Cardiac muscle cell (in vitro differentiated cells and primary cell): ENCODE results near the gene TMEM132D. TPM values are rescaled to one million over a fixed set of nuclear protein-coding genes. Genes with fewer than 3 reads are reported as not detected.

Experiments used
- DNase-seq, 2 donors: peaks; one replicate each; pipeline versions ENCODE4 v3.0.0 to v3.0.0-alpha.2; 2010 to 2017; ENCODE audit warnings: low read depth in 1 of 2, low spot score in 1 of 2
- H3K27ac ChIP-seq: fragments of 200-600 bp; sonication (generic); 2 replicates; pipeline ENCODE4 v1.5.1; 2016
- H3K27me3 ChIP-seq: fragments of 200-600 bp; sonication (generic); 2 replicates; pipeline ENCODE4 v1.6.0; 2016; ENCODE audit warnings: control low read depth
- H3K36me3 ChIP-seq: fragments of 200-600 bp; sonication (generic); 2 replicates; pipeline ENCODE4 v1.5.1; 2016; ENCODE audit warnings: control low read depth
- H3K4me1 ChIP-seq: fragments of 200-600 bp; sonication (generic); 2 replicates; pipeline ENCODE4 v1.8.1; 2017; ENCODE audit warnings: low read depth, mild to moderate bottlenecking, mixed run types
- H3K4me3 ChIP-seq: fragments of 200-600 bp; sonication (generic); 2 replicates; pipeline ENCODE4 v1.5.1; 2016; ENCODE audit warnings: mild to moderate bottlenecking
- H3K9me3 ChIP-seq: fragments of 200-600 bp; sonication (generic); 2 replicates; pipeline ENCODE4 v1.5.1; 2017; ENCODE audit warnings: low read depth, mild to moderate bottlenecking, control low read depth
- polyA plus RNA-seq: library from polyadenylated mRNA; unstranded; fragments of >200 nt; fragmentation: Nextera tagmentation; extraction: Ambion mirVana; gene quantifications from 2 replicates; pipeline ENCODE4 v1.2.1, GENCODE V29; 2016
- total RNA-seq: library from RNA; depleted of rRNA; stranded (reverse); fragments of >200 nt; gene quantifications from 2 replicates; pipeline ENCODE4 v1.2.3, GENCODE V29; 2016
- TF ChIP-seq, protein P1 (sequence below): IDR thresholded peaks from 2 replicates; pipeline ENCODE4 v1.5.1; 2012; ENCODE audit warnings: low read depth, mild to moderate bottlenecking, low read length

TMEM132D gene
- total and polyA plus RNA-seq, 2 experiments from 2014 or later = 0.03 TPM; not detected in 1

DNA sequence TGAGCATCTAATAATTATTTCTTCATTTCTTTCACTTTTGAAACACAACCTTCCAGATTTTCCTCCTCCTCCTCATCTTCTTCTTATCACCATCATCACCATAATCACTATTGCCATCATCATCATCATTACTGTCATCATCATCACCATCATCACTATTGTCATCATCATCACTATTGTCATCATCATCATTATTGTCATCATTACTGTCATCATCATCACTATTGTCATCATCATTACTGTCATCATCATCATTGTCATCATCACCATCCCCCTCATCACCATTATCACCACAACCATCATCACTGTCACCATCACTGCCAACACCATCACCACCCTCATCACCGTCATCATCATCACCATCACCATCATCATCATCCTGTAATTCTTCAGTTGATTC is 400.0 kb downstream of the TMEM132D start:
- no peak overlapping the region for H3K27ac ChIP-seq
- peaks cover 2% of the 10 kb centered on the region for H3K27me3 ChIP-seq
- TF ChIP-seq, protein P1, sequence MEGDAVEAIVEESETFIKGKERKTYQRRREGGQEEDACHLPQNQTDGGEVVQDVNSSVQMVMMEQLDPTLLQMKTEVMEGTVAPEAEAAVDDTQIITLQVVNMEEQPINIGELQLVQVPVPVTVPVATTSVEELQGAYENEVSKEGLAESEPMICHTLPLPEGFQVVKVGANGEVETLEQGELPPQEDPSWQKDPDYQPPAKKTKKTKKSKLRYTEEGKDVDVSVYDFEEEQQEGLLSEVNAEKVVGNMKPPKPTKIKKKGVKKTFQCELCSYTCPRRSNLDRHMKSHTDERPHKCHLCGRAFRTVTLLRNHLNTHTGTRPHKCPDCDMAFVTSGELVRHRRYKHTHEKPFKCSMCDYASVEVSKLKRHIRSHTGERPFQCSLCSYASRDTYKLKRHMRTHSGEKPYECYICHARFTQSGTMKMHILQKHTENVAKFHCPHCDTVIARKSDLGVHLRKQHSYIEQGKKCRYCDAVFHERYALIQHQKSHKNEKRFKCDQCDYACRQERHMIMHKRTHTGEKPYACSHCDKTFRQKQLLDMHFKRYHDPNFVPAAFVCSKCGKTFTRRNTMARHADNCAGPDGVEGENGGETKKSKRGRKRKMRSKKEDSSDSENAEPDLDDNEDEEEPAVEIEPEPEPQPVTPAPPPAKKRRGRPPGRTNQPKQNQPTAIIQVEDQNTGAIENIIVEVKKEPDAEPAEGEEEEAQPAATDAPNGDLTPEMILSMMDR = no peak
- H3K9me3 ChIP-seq = no peaks in the 10 kb centered on the region
- no peak overlapping the region for H3K4me3 ChIP-seq
- H3K36me3 ChIP-seq = no peaks in the 10 kb centered on the region
- DNase-seq = no peak
- H3K4me1 ChIP-seq = no peaks in the 10 kb centered on the region

DNA sequence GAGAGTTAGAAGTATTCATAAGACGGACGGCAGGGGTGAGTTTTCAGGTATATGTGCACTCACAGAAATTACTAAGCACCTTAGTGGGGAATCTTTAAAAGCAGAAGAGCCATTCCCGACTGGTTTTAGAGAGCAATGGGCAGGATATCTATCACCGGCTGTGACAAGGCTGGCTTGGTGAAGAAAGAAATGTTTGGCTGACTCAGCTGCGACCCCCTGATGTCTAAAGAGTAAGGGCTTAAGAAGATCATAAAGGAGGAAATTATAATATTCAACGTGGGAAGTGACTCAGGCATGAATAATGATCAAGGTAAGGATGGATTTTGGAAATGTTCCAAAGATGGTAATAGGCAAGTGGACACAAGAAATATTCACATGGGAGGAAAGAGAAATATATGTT is 407.6 kb downstream of the TMEM132D start:
- DNase-seq = no peak
- H3K36me3 ChIP-seq = no peaks in the 10 kb centered on the region
- no peaks in the 10 kb centered on the region for H3K4me1 ChIP-seq
- TF ChIP-seq, protein P1 = no peak
- H3K27me3 ChIP-seq = peaks cover 2% of the 10 kb centered on the region
- H3K9me3 ChIP-seq = no peaks in the 10 kb centered on the region
- H3K4me3 ChIP-seq = no peak overlapping the region
- H3K27ac ChIP-seq = no peak overlapping the region

- Histone ChIP-seq H3K27me3 (peaks cover 2% of the 10 kb centered on the region), H3K27ac (no peak overlapping the region), H3K4me3 (no peak overlapping the region), H3K4me1 (no peaks in the 10 kb centered on the region), H3K9me3 (no peaks in the 10 kb centered on the region), H3K36me3 (no peaks in the 10 kb centered on the region)
- TF ChIP-seq, protein P1 = no peak
- no peak for DNase-seq
Observed at GRCh38 chr12:129494766-129495165, 409.1 kb downstream of the TMEM132D start.

DNA sequence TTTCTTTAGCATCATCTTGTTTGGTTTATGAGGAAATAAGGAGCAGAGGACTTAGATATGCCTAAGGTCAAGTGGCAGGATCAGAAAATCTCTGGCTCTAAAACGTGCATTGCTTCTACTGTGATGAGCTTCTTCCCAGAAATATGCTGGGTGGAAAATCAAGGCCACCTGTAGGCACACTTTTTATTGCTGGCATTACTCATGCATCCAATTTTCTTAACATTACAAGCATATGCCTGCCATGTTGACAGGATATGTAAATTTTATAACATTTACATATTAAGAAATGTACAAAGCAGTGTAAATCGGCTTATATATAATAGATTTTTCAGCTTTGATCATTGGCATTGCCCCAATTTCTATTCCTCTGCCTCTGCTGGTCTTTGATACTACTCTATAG is 409.6 kb downstream of the TMEM132D start:
- Histone ChIP-seq H3K9me3 (no peaks in the 10 kb centered on the region), H3K4me3 (no peak overlapping the region), H3K27ac (no peak overlapping the region), H3K4me1 (no peaks in the 10 kb centered on the region), H3K36me3 (no peaks in the 10 kb centered on the region), H3K27me3 (peaks cover 2% of the 10 kb centered on the region)
- no peak for DNase-seq
- TF ChIP-seq, protein P1 = no peak

- DNase-seq = no peak
- TF ChIP-seq, protein P1 = no peak
- Histone ChIP-seq H3K36me3 (no peaks in the 10 kb centered on the region), H3K27ac (no peak overlapping the region), H3K27me3 (peaks cover 10% of the 10 kb centered on the region), H3K9me3 (no peaks in the 10 kb centered on the region), H3K4me1 (no peaks in the 10 kb centered on the region), H3K4me3 (no peak overlapping the region)
Observed at GRCh38 chr12:129489100-129489676, 414.6 kb downstream of the TMEM132D start.
